BJ (cell line): ENCODE data around the gene PRR16. TPM values are rescaled to one million over a fixed set of nuclear protein-coding genes. Genes with fewer than 3 reads are reported as not detected.

Source experiments
- CTCF ChIA-PET: fragments of 350-600 bp; formaldehyde crosslinking; extraction: SDS; loops from one replicate; lab custom pipeline; 2021; ENCODE audit warnings: antibody characterized with exemption, inconsistent platforms; lab: Yijun Ruan, JAX
- POLR2A ChIA-PET: fragments of 300-600 bp; sonication (Branson Sonifier 250); formaldehyde crosslinking; extraction: SDS; loops from one replicate; lab custom pipeline; 2021; ENCODE audit warnings: antibody characterized with exemption; lab: Charles Lee
- DNase-seq: peaks from one replicate; pipeline ENCODE4 v3.0.0-alpha.2; 2011; ENCODE audit warnings: low read depth
- H3K27me3 ChIP-seq: 2 replicates; pipeline ENCODE4 v1.6.0; 2011; ENCODE audit warnings: low read length; ENCODE audit not compliant: control insufficient read depth, insufficient read depth
- H3K36me3 ChIP-seq: 2 replicates; pipeline ENCODE4 v1.5.1; 2011; ENCODE audit warnings: low read length; ENCODE audit not compliant: control insufficient read depth, insufficient read depth
- H3K4me3 ChIP-seq: 2 replicates; pipeline ENCODE4 v1.5.1; 2011; ENCODE audit warnings: low read depth, mild to moderate bottlenecking, control low read depth, low read length
- polyA plus RNA-seq: library from polyadenylated mRNA; depleted of rRNA; stranded (reverse); fragments of >200 nt; gene quantifications from 2 replicates; pipeline ENCODE4 v1.2.3, GENCODE V29; 2011
- TF ChIP-seq, protein P1 (sequence below): IDR thresholded peaks from 2 replicates; pipeline ENCODE4 v1.5.1; 2011; ENCODE audit warnings: low read depth, mild to moderate bottlenecking, control low read depth, inconsistent platforms, low read length, moderate library complexity; ENCODE audit not compliant: insufficient read depth

PRR16 gene
- polyA plus RNA-seq, 1 experiment = 48.7 TPM

DNA sequence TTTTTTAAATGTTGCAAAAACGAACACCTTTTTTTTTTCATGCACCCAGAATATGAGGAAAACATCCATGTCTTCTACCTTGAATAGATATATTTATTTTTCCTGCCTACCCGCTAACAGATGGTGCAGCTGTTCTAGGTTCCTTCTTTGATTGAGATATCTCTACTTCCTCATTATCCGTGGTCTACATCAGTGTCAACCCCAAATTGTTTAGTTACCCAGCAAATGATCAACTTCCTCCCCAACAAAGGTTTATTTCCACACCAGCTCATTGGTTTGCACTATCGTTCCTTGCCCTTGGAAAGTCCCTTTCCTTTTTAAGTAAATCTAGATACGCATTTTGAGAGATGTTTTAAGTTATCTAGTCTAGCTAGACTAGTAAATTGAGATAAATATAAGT lies 166.4 kb downstream of the PRR16 start:
- no peak overlapping the region for H3K4me3 ChIP-seq
- TF ChIP-seq, protein P1, sequence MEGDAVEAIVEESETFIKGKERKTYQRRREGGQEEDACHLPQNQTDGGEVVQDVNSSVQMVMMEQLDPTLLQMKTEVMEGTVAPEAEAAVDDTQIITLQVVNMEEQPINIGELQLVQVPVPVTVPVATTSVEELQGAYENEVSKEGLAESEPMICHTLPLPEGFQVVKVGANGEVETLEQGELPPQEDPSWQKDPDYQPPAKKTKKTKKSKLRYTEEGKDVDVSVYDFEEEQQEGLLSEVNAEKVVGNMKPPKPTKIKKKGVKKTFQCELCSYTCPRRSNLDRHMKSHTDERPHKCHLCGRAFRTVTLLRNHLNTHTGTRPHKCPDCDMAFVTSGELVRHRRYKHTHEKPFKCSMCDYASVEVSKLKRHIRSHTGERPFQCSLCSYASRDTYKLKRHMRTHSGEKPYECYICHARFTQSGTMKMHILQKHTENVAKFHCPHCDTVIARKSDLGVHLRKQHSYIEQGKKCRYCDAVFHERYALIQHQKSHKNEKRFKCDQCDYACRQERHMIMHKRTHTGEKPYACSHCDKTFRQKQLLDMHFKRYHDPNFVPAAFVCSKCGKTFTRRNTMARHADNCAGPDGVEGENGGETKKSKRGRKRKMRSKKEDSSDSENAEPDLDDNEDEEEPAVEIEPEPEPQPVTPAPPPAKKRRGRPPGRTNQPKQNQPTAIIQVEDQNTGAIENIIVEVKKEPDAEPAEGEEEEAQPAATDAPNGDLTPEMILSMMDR = no peak
- ChIA-PET POLR2A (no interaction called here), CTCF (no interaction called here)
- DNase-seq = no peak
- no peaks in the 10 kb centered on the region; the same call in 1 of the 2 replicates for H3K36me3 ChIP-seq
- no peaks in the 10 kb centered on the region for H3K27me3 ChIP-seq

DNA sequence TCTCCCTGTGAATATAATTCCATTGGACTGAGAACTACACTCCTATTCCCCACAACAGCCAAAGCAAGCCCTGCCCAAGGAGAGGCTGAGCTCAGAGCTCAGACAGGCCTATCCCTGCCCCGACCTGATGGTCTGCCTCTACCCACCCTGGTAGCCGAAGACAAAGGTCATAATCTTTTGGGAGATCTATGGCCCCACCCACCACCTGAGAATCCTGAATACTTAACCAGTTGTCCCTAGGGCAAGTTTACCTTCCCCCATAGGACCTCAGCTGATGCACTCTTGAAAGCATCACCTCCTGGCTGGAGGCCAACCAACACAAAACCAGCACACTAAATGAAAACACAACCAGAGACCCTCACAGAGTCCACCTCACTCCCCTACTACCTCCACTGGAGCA lies 167.5 kb downstream of the PRR16 start:
- ChIA-PET CTCF (no interaction called here), POLR2A (no interaction called here)
- Histone ChIP-seq H3K4me3 (no peak overlapping the region), H3K36me3 (no peaks in the 10 kb centered on the region; the same call in 1 of the 2 replicates), H3K27me3 (no peaks in the 10 kb centered on the region)
- TF ChIP-seq, protein P1 = no peak
- DNase-seq = no peak

DNA sequence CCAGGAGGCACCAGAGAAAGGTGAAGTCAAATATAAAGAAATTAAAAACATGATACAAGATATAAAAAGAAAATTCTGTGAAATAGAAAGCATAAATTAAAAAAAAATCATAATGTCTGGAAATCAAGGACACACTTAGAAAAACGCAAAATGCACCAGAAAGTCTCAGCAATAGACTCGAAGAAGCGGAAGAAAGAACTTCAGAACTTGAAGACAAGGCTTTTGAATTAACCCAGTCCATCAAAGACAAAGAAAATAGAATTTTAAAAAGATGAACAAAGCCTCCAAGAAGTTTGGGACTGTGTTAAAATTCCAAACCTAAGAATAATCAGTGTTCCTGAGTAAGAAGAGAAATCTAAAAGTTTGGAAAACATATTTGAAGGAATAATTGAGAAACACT lies 168.3 kb downstream of the PRR16 start:
- Histone ChIP-seq H3K27me3 (no peaks in the 10 kb centered on the region), H3K36me3 (no peaks in the 10 kb centered on the region; the same call in 1 of the 2 replicates), H3K4me3 (no peak overlapping the region)
- no peak for DNase-seq
- TF ChIP-seq, protein P1 = no peak
- POLR2A ChIA-PET = no interaction called here
- CTCF ChIA-PET = interaction anchor here (1.2 kb wide), 1 partner anchor 22 kb away, joined by 3 read pairs; no protein-coding TSS in a partner anchor

DNA sequence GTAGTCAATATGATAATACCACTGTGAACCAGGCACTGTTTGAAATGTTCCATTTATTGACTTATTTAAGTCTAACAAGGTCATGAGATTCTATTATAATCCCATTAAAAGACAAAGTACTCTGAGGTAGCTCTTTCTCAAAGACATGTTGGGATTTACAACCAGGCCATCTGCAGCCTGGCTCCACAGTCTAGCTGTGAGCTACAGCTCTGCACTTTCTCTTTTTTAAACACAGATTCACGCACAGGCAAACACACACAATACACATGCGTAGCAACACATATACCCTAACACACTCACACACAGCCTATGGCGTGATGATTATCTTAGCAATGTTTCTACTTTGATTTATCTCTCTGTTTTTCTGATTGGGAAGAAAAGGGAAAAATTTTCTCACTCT lies 174.3 kb downstream of the PRR16 start:
- Histone ChIP-seq H3K27me3 (no peaks in the 10 kb centered on the region), H3K36me3 (no peaks in the 10 kb centered on the region), H3K4me3 (no peak overlapping the region)
- TF ChIP-seq, protein P1 = no peak
- DNase-seq = no peak
- ChIA-PET POLR2A (no interaction called here), CTCF (interaction anchor here (0.6 kb wide), 1 partner anchor 58 kb away, joined by 3 read pairs; no protein-coding TSS in a partner anchor)

DNA sequence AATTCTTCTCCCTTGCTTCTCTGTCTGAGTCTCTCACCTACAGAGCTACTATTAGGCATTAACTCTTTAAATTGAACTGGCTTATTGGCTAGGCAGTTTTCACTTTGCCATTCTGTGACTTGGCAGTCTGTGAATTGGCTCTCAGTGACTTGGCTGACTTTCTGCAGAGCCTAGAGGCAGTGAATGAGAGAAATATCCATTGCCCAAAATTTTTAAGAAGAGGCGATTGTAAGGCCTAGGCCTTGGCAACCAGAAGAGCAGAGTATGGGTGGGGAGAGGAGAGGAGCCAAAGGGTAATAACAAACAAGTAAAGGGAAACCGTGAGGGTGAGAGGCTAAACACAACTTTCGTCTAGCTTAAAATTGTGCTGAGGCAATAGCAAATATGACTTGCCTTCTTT lies 176.7 kb downstream of the PRR16 start:
- Histone ChIP-seq H3K4me3 (no peak overlapping the region), H3K36me3 (no peaks in the 10 kb centered on the region), H3K27me3 (no peaks in the 10 kb centered on the region)
- DNase-seq = no peak
- TF ChIP-seq, protein P1 = no peak
- ChIA-PET CTCF (interaction anchor here (0.5 kb wide), 1 partner anchor 300 kb away, joined by 4 read pairs; no protein-coding TSS in a partner anchor), POLR2A (no interaction called here)
